Glutamatergic neuron (in vitro differentiated cells): ENCODE measurements around the gene OVOL2. TPM values are rescaled to one million over a fixed set of nuclear protein-coding genes. Genes with fewer than 3 reads are reported as not detected.

Experiments used
- DNase-seq: peaks from one replicate; pipeline ENCODE4 v3.0.0; 2022
- H3K27ac Mint-ChIP-seq: one replicate; pipeline ENCODE4 v1.8.0; 2020; ENCODE audit warnings: mild to moderate bottlenecking, mixed read lengths, inconsistent platforms; ENCODE audit not compliant: unreplicated experiment
- H3K27me3 Mint-ChIP-seq: one replicate; pipeline ENCODE4 v1.8.0; 2020; ENCODE audit warnings: mild to moderate bottlenecking, moderate library complexity, mixed read lengths, inconsistent platforms; ENCODE audit not compliant: unreplicated experiment
- H3K36me3 Mint-ChIP-seq: one replicate; pipeline ENCODE4 v1.8.0; 2020; ENCODE audit warnings: mild to moderate bottlenecking, mixed read lengths, inconsistent platforms; ENCODE audit not compliant: unreplicated experiment
- H3K4me1 Mint-ChIP-seq: one replicate; pipeline ENCODE4 v1.8.0; 2020; ENCODE audit warnings: mild to moderate bottlenecking, low read depth, mixed read lengths, inconsistent platforms; ENCODE audit not compliant: unreplicated experiment
- H3K4me3 Mint-ChIP-seq: one replicate; pipeline ENCODE4 v1.8.0; 2020; ENCODE audit warnings: mild to moderate bottlenecking, mixed read lengths, inconsistent platforms; ENCODE audit not compliant: unreplicated experiment
- H3K9me3 Mint-ChIP-seq: one replicate; pipeline ENCODE4 v1.8.0; 2020; ENCODE audit warnings: mild to moderate bottlenecking, moderate library complexity, mixed read lengths, inconsistent platforms; ENCODE audit not compliant: unreplicated experiment
- total RNA-seq: library from RNA; stranded (reverse); fragmentation: NEBNext Ultra II Directional; extraction: Animal tissue kit (Norgen Biotek cat#: 25700); gene quantifications from one replicate; pipeline ENCODE4 v1.2.1, GENCODE V29; 2021; ENCODE audit not compliant: unreplicated experiment
- TF ChIP-seq, protein P1 (sequence below): fragments of 200-600 bp; sonication (generic); IDR thresholded peaks from one replicate; pipeline ENCODE4 v1.5.0; 2021; ENCODE audit not compliant: partially characterized antibody, unreplicated experiment

The OVOL2 gene
- total RNA-seq, 1 donor from 2014 or later: not detected

DNA sequence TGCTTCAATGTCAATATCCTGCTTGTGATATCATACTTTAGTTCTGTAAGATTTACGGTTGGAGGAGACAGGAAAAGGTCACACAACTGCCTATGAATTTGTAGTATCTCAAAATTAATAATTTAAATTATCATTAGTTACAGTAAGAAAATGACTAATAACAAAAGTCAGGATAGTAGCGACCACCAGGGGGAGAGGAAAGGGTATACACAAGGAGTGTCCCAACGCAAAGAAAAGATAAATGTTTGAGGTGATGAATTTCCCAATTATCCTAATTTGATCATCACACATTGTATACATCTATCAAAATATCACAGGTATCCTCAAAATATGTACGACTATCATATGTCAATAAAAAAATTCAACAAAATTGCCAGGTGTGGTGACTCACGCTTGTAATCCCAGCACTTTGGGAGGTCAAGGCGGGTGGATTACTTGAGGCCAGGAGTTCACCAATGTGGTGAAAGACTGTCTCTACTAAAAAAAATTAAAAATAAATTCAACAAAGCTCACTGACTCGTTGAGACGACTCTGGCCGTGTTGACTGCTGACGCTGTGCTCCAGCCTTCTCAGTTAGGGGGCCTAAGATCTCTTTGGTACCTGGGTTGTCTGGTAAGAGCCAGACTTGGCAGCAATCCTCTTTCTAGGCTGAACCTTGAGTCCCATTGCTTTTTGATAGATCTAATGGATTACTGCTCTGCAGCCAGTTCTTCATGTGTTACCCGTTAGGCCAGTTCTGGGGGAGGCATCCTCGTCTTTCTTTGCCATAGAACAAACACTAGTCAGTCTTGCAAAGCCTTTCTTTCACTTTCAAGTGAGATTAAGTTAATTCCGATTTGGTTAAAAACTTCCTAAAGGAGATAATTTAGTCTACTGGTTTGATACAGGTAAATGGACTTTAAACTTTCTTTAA lies 9.0 kb upstream of the OVOL2 start:
- Mint-ChIP-seq H3K27ac (no peak overlapping the region), H3K9me3 (peaks cover 2% of the 10 kb centered on the region), H3K27me3 (no peaks in the 10 kb centered on the region), H3K4me3 (no peak overlapping the region), H3K4me1 (no peaks in the 10 kb centered on the region), H3K36me3 (no peaks in the 10 kb centered on the region)
- TF ChIP-seq, protein P1, sequence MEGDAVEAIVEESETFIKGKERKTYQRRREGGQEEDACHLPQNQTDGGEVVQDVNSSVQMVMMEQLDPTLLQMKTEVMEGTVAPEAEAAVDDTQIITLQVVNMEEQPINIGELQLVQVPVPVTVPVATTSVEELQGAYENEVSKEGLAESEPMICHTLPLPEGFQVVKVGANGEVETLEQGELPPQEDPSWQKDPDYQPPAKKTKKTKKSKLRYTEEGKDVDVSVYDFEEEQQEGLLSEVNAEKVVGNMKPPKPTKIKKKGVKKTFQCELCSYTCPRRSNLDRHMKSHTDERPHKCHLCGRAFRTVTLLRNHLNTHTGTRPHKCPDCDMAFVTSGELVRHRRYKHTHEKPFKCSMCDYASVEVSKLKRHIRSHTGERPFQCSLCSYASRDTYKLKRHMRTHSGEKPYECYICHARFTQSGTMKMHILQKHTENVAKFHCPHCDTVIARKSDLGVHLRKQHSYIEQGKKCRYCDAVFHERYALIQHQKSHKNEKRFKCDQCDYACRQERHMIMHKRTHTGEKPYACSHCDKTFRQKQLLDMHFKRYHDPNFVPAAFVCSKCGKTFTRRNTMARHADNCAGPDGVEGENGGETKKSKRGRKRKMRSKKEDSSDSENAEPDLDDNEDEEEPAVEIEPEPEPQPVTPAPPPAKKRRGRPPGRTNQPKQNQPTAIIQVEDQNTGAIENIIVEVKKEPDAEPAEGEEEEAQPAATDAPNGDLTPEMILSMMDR: peak; percentile 49
- no peak for DNase-seq

GRCh38 chr20:18063676-18064075 lies 6.0 kb upstream of the OVOL2 start:
- no peaks in the 10 kb centered on the region for H3K4me1 Mint-ChIP-seq

GRCh38 chr20:18059603-18060002 lies 1.9 kb upstream of the OVOL2 start:
- no peak for DNase-seq
- Mint-ChIP-seq H3K4me3 (peak overlapping the region; percentile 30), H3K27ac (no peak overlapping the region), H3K9me3 (no peaks in the 10 kb centered on the region), H3K27me3 (peaks cover 18% of the 10 kb centered on the region), H3K4me1 (peaks cover 3% of the 10 kb centered on the region), H3K36me3 (no peaks in the 10 kb centered on the region)
- TF ChIP-seq, protein P1: no peak

More at GRCh38 chr20:18063676-18064075, 6.0 kb upstream of the OVOL2 start:
- Mint-ChIP-seq H3K4me3 (no peak overlapping the region), H3K27me3 (peaks cover 9% of the 10 kb centered on the region), H3K27ac (no peak overlapping the region), H3K9me3 (peaks cover 2% of the 10 kb centered on the region), H3K36me3 (no peaks in the 10 kb centered on the region)
- DNase-seq: no peak
- TF ChIP-seq, protein P1: no peak

DNA sequence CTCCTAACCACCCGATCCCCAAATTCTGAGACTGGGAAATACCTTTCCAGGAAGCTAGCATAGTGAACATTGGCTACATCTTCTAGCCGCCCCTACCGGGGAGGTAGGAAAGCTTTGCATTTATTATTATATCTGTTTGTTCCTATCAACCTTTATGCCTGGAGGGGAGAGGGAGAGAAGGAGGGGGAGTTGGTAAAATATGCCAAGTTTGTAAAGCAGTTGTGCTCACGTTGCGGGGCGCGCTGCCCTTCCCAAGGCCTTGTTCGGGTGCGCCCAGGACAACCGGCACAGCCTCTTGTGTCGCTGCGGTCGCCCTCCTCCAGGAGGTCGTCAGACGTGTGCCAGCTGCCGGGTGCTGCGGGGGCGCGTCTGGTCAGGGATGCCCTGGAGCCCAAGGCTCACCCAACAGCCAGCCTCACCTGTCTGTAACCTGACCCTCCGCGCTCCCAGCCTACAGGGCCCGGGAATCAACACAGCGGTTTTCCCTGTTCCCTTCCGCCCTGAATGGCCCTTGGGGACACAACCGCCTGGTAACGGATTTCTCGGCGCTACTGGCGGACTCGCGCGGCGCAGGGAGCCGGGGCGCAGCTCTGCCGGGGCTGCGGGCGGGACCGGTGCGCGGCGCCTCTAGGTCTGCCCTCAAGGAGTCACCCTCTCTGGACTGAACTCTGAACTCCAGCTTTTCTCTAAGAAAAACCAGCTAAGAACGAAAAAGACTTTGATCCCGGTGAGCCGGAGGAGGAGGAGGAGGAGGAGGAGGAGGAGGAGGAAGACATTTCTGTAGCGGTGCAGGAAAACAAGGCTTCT lies 1.1 kb upstream of the OVOL2 start:
- TF ChIP-seq, protein P1: peak; percentile 8
- H3K9me3 Mint-ChIP-seq: no peaks in the 10 kb centered on the region
- peak; percentile 68 for DNase-seq
- H3K4me1 Mint-ChIP-seq: peaks cover 3% of the 10 kb centered on the region
- no peak overlapping the region for H3K27ac Mint-ChIP-seq
- no peaks in the 10 kb centered on the region for H3K36me3 Mint-ChIP-seq
- H3K27me3 Mint-ChIP-seq: peaks cover 19% of the 10 kb centered on the region
- H3K4me3 Mint-ChIP-seq: peak overlapping the region; percentile 77
